Measurements from ENCODE around the gene ATP5PD.
"Not testable (repeated sequence)": the region's sequence is repeated elsewhere in the genome, so short reads cannot be mapped to it uniquely, and the experiment has no call there.

The ATP5PD gene

DNA sequence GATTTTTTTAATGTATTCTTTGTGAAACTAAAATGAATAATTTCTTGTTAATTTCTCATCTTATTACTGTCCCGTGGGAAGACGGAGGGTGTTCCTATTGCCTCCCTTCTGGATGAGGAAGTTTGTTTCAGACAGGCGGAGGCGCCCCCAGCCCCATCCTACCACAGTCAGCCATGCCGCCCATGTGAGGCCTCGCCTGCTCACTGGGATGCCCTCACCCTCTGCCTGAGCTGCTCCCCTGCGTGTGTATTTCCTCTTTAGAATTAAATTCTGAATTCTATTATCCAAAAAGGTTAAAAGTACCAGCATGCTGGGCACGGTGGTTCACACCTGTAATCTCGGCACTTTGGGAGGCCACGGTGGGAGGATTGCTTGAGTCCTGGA is 14.3 kb upstream of the ATP5PD start:
- DNase-seq, result no peak
- intact Hi-C loops (cut with DNase I), result no loop called here

DNA sequence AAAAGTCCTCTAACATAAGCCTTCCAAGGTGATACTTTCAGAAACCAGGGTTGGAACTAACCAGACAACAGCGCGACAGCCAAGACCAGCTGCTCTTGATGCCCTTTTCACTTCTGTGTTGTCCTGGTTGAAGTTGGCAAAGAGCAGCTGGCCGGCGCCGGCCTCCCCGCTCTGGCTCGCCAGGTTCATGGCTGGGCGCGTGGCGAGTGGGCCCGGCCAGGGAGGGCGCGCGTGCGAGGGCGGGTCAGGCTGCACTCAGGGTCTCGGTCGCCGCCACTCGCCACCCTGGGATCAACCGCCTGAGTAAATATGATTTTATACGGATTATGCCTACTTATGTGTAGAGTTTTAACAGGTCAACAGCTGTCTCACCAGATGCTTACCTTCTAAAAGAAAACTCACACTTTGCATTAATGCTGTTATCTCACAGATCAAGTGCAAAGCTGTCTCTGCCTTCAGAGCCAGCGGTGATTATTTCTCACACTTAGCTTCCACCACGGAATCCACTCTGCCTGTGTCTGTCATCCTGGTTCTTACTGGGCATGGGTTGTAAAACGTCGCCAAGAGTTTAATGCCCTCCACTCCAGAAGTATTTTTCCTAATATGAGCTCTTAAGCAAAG is 13.8 kb upstream of the ATP5PD start:
- peak in 1 of 42 donors; percentile 21 for DNase-seq
- intact Hi-C loops (cut with DNase I), result no loop called here

DNA sequence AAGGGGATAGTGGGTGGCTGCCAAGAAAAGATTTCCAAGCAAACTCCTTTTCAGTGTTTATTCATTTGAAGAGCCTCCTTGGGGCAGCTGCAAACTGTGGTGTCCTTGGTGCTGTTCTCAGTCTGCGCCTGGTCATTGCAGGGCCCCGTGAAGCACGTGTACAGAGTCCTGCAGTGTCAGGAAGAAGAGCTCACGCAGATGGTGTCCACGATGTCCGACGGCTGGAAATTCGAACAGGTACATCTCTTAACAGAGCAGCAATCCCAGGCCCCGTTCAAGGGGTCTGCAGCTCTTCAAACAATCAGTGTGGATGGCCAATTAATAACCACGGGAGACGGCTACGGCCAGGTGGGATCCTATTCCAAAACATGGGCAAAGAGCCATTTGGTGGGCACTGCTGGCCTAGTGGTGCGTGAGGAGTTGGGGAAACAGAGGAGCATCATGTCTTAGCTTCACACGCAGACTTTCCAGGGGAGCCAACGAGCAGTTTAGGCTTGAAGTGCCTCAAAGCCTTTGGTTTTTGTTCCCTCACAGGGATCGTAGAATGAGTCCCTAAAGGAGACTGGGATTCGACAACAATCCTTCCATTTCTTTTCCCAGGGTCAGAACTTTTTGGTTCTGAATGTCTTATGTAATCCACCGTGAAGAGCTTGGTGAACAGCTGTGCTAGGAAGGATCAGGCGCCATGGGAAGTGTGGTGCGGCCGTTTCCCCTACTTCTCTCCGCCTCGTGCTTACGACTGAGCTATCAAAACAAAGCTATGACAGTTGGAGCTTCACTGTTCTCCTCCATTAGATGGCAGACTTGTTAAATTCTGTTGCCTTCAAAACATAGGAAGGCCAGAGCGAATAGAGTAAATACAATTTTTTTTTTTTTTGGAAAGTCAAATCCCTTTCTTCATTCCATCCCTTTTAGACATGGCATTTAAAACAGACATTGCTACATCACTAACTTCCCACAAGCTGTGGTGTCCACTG is 12.9 kb upstream of the ATP5PD start:
- DNase-seq, result peak in 35 of 42 donors; percentile 28 to 81 (median 57)
- intact Hi-C loops (cut with DNase I), result no loop called here

DNA sequence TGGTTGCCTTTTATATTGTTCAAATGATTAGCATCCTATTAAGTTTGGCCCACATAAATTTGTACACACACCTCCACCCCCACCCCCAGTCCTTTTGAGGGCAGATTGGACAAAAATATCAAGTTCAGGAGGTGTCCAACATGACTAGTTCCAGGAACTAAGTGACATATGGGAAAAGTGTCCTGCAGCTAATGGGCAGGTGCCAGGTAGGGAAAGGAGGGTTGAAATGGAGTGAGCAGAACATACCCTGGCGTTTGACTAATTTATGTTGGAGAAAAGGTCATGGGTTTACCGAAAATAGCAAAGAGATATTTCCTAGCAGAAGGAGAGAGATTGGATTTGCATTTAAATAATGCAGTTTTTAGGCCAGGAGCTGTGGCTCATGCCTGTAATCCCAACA is 5.2 kb upstream of the ATP5PD start:
- no peak for DNase-seq
- intact Hi-C loops (cut with DNase I), result no loop called here

DNA sequence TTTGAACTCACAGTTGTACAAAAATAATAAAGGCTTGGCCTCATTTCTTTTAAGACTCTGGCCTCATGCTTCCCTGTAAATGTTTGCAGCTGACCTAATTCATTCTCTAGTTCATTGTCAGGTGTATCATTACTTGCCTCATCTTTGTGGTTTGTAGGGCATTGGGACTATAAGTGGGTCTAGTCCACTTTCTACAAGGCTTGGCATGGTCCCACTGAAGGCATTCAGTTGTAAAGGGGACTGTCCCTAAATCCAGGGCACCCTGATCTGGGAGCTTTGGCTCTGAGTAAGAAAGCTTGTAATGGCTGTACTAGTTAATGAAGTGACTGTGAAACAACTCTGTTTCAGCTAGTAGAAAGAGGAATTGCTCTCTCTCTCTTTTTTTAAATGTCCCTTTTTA is 2.9 kb upstream of the ATP5PD start:
- intact Hi-C loops (cut with DNase I), result no loop called here

DNA sequence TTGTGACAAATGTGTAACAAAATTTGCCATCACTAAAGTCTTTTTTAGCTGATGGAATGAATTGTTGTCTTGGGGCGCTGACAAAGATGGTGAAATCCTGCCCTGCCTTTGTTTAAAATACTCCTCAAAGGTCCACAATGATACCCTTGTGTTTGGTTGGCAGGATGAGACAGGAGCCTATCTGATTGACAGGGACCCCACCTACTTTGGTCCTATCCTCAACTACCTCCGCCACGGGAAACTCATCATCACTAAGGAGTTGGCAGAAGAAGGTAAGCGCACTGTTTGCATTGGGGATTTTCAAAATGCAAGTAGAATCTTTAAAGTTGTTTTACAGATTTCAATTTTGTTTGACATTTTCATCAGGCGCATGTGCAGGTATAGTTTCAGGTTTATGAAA is 2.3 kb upstream of the ATP5PD start:
- DNase-seq, result peak in 7 of 42 donors; percentile 28 to 66 (median 42)
- intact Hi-C loops (cut with DNase I), result no loop called here

More for the DNA sequence above, 2.9 kb upstream of the ATP5PD start:
- no peak for DNase-seq

DNA sequence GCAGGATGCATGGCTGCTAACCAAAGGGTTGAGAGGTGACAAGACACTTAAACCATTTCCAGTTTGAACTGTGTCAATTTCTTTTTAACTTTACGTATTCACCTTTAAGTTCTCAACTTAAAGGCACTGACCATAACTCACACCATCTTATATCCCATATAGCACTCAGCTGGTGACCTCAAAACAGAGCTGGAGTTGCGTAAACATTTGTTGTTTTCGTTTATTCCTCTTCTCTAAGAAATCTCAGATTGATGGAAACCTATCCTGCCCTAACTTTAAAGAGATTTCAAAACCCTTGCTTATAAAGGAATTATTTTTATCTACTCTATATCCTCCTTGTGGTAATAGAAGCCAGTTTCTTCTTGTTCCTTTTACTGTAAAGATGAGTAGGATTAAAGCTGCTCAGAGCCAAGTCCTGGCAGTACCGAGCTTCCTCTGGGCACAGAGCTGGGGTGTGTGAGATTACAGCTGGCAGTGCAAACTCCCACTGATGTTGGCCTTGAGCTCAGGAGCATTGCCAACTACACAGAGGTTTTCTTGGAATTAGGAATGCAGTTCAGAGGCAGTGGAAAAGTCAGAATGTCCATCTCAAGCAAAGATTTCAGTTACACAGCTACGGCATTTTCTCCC is 1.6 kb upstream of the ATP5PD start:
- intact Hi-C loops (cut with DNase I), result no loop called here
- peak in 17 of 42 donors; percentile 6 to 63 (median 42) for DNase-seq

DNA sequence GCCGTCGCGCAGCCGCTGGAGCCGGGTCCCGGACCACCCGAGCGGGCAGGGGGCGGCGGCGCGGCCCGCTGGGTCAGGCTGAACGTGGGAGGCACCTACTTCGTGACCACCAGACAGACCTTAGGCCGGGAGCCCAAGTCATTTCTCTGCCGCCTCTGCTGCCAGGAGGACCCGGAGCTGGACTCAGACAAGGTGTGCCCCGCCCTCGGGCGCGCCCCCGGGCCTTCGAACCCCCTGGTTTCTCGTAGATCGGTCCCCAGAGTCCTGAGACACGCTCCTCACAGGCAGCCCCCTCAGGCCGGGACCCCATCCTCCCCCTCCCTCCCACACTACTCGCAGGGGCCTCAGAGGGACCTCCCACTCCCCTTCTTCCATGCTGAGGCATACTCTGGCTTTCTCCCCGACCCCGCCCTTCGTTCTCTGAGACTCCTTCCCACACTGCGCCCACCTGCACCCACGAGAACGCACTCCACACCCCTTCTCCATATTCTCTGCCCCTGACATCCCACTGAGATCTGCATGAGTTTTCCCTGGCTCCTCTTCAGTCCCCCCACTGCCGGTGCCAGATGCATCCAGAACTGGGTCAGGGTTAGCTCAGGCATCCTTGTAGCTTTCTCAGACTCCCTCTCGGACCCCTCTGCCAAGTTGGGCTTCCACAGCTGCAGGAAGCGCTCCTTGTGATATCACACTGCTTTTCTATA is 779 bp upstream of the ATP5PD start:
- intact Hi-C loops (cut with DNase I), result no loop called here

DNA sequence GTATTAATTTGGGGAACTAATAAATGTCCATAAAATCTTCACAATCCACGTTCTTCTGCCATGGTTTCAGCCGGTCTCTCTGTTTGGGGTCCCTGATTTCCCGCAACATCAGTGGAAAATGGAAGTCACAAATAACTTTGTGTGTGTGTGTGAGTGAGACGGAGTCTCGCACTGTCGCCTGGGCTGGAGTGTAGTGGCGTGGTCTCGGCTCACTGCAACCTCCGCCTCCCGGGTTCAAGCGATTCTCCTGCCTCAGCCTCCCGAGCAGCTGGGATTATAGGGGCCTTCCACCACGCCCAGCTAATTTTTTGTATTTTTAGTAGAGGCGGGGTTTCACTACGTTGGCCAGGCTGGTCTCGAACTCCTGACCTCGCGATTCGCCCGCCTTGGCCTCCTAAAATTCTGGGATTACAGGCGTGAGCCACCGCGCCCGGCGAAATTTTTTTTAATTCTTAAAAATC is 793 bp downstream of the ATP5PD start:
- intact Hi-C loops (cut with DNase I); DNase-seq: not testable (repeated sequence)

More for the DNA sequence above, 779 bp upstream of the ATP5PD start:
- DNase-seq, result peak in 31 of 42 donors; percentile 16 to 68 (median 40)

DNA sequence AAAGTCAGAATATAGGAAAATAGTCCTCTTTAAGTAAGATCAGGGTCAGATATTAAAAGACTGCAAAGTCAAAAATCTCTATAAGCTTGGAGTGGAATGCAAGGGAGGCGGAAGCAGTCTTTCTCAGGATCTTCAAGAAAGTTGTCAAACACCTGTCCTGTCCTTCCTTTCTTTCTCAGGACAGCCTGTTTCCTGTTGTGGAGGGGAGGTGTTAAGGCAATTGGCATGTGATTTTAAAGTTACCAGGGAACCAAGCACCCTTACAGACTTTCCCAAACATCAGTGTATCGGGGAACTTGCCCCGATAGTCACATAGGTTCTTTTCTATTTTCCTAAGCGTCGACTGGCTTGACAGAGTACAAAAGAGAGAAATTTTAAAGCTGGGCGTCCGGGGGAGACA is 2.1 kb downstream of the ATP5PD start:
- DNase-seq, result no peak
- intact Hi-C loops (cut with DNase I), result no loop called here

DNA sequence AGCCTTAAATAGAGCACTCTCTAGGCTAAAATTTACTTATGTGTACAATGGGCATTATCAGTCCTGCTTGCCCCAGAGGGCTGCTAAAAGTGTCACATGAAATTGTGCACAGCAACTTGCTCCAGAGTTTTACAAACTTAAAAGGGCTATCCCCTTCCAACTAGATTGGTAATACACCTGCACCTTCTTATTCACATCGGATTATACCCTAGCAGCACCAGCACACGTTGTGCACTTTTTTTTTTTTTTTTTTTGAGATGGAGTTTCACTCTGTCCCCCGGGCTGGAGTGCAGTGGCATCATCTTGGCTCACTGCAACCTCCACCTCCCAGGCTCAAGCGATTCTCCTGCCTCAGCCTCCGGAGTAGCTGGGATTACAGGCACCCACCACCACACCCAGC is 3.0 kb downstream of the ATP5PD start:
- DNase-seq, result not testable (repeated sequence)

DNA sequence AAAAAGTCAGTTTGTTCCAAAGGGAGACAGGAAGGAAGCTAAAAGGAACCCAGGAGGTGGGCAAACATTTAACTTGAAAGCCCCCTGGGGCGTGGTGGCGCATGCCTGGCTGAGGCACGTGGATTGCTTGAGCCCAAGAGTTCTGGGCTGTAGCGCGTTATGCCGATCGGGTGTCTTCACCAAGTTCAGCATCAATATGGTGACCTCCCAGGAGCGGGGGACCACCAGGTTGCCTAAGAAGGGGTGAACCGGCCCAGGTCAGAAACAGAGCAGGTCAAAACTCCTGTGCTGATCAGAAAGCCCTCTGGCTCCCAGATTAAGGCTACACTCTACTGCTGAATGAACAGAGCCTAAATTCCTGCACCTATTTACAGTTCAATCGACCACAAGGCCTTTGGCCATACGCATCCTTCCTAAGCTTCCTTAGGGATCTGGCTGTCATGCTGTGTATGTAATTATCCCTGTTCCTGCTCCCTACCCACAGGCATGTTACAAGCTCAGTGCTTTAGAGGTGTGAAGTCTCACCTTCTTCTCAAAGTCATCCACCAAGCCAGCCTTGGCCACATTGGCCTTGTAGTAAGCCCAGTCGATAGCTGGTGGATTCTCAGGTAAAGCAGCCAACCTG is 5.0 kb downstream of the ATP5PD start:
- DNase-seq, result no peak
- intact Hi-C loops (cut with DNase I), result no loop called here

More for the DNA sequence above, 3.0 kb downstream of the ATP5PD start:
- intact Hi-C loops (cut with DNase I), result not testable (repeated sequence)

DNA sequence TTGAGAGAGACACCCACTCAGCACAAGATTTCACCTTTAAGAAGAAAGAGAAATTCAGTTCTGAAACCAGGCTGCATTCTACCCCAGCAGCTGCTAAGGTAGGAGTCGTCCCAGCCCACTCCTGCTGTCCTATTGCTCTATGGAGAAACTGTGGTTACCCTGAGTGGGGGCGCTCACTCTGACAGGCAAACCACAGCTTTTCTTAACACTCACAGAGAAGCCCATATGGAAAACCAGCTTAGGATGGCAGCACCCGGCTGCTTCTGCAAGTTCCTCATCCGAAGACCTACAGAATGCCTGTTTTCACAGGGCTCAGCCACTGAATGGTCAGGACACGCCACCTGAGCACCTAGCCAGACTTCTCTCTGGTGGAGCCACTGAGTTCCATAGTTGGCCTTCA is 7.5 kb downstream of the ATP5PD start:
- DNase-seq, result peak in 2 of 42 donors; percentile 28 to 38
- intact Hi-C loops (cut with DNase I), result no loop called here

DNA sequence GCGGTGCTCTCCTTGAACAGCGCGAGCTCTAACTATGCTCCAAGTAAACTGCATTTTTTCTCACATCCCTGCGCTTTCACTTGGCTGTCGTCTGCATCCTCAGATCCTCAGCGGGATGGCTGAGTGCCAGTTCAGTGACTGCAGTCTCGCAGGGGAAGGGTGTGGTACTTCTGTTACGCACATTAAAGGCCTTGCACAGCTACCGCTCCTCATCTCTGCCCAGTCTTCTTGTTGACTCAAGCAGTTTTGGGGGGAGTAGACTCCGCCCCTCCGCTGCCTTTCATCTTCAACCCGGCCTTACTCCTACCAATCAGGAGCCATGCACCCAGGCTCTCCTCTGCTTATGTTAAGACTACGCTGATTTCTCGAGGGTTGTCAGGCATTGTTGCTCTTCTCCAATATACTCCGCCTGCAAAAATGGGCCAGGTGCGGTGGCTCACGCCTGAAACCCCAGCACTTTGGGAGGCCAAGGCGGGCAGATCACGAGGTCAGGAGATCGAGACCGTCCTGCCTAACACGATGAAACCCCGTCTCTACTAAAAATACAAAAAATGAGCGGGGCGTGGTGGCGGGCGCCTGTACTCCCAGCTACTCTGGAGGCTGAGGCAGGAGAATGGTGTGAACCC is 10.0 kb downstream of the ATP5PD start:
- intact Hi-C loops (cut with DNase I), result no loop called here
- peak in 15 of 42 donors; percentile 25 to 69 (median 44) for DNase-seq

DNA sequence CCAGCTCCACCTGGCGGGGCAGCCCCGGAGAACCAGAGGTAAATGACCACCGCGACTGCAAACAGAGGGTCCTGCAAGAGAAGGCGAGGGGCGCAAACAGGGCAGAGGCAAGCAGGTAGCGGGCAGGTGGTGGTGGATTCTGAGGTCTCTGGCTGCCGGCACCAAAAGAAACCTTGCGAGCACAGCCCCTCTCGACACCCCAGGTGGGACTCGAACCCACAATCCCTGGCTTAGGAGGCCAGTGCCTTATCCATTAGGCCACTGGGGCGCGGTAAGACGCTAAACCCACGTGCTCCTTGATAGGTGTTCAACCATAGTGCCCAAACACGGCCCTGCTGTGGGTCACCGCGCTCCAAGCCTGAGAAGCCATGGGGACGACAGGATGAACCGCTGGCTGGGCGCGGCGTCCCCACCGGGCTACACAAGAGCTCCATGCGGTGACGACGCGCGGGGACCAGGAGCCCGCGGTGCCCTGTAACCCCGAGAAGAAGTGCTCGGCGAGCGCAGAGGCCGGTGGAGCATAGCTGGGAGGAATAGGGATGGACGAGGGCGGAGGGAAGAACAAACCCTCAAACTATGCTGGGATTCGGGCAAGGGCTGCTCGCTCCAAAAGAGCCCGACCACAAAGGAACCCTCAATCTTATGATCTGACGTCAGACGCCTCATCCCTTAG is 12.4 kb downstream of the ATP5PD start:
- intact Hi-C loops (cut with DNase I), result loop anchor here (5.0 kb wide), 1 partner anchor 72 kb away; no protein-coding TSS in a partner anchor
- DNase-seq, result peak; percentile 70 to 97 (median 88)

DNA sequence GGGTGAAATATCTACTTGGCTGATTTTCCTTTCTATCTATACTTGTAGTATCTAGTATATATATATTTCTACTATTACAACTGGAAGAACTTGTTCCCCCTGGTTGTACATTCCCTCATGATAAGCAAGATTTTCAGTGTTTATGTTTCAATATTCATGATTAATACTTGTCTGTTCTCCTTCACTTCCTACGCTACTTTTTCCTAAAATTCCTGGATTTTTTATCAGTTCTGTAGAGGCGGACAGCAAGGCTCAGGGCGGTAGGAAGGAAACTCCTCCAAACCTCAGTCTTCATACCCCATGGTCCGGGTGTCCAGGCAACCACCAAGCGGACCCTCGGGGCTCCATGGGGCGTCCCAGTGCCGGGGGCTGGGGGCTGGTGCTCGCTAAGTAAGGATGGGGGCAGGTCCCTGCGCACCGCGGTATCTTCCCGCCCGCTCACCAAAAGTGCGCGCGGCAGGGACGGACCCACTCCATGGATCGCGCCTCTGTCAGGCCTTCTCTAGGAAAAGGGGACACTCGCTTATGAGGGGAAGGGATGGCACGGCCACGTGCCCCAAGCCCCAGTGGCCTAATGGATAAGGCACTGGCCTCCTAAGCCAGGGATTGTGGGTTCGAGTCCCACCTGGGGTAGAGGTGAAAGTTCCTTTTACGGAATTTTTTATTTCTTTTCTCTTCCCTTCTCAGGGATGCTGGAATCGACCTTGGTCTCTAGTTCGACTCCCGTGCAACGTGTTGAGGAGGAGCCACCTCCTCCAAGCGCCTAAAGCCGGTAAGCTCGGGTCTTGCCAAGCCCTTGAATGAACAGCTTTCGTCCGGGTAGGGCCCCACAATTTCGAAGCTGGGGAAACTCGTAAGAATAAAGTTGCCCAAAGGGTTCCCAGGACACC is 13.2 kb downstream of the ATP5PD start:
- intact Hi-C loops (cut with DNase I), result loop anchor here (5.0 kb wide), 1 partner anchor 71 kb away; no protein-coding TSS in a partner anchor
- DNase-seq, result peak; percentile 81 to 98 (median 94)

Measured in head of caudate nucleus (tissue), 42 donors.